Measurements from ENCODE around the gene WDR5B. TPM values are rescaled to one million over a fixed set of nuclear protein-coding genes. Genes with fewer than 3 reads are reported as not detected.

WDR5B gene
- total and polyA plus RNA-seq, 2 of the 8 experiments (the other 6 are each of a cell fraction or from before 2014, with no cell fraction given) = 1.9 to 3.5 TPM

DNA sequence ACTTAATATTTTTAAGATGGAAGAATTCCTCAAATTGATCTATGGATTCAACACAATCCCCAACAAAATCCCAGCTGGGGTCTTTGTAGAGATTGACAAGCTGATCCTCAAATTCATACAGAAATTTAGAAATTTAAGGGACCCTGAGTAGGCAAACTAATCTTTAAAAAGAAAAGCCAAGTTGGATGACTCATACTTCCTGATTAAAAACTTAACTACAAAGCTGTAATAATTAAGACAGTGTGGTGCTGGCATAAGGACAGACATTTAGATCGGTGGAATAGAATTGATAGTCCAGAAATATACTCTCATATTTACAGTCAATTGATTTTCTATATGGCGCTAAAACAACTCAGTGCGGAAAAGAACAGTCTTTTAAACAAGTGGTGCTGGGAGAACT lies 20.3 kb downstream of the WDR5B start:
- H4K91ac ChIP-seq (replicated peaks; ENCODE audit: insufficient read length, low read length) = no peak overlapping the region
- H3K36me3 ChIP-seq (ENCODE audit: control insufficient read depth in 2 of 4, insufficient read depth in 4 of 4, low read length in 3 of 4) = no peaks in the 10 kb centered on the region; a peak in 2 of 8 replicates
- H3K23ac ChIP-seq (ENCODE audit: insufficient read length) = no peak overlapping the region
- no peak overlapping the region for H3K9ac ChIP-seq (replicated peaks in 1 of 4; ENCODE audit: extremely low read depth in 1 of 4, low read depth in 3 of 4, low read length in 3 of 4)
- H4K5ac ChIP-seq (ENCODE audit: insufficient read length, low read depth, low read length) = no peak overlapping the region
- no peak overlapping the region for H3K14ac ChIP-seq (ENCODE audit: insufficient read length)
- no peak overlapping the region for H3K27ac ChIP-seq (ENCODE audit: low read depth, low read length)
- no peak overlapping the region for H3K4me2 ChIP-seq (ENCODE audit: insufficient read depth in 1 of 2, low read depth in 2 of 2, low read length in 2 of 2)
- no peak overlapping the region for H2AFZ ChIP-seq (ENCODE audit: low read length)
- no peaks in the 10 kb centered on the region for H3K4me1 ChIP-seq (replicated peaks in 1 of 4; ENCODE audit: control insufficient read depth in 3 of 4, insufficient read depth in 4 of 4, low read length in 3 of 4)
- H2BK5ac ChIP-seq (ENCODE audit: low read depth, low read length) = no peak overlapping the region
- peaks cover under 1% of the 10 kb centered on the region; the same call in 1 of the 2 replicates for H3K79me1 ChIP-seq (ENCODE audit: low read depth, low read length)
- no peak overlapping the region for H3K4ac ChIP-seq (replicated peaks; ENCODE audit: insufficient read length, low read depth, low read length)
- CTCF ChIA-PET (ENCODE audit: partially characterized antibody) = no interaction called here
- no peak overlapping the region for H2AK5ac ChIP-seq (ENCODE audit: low read depth, low read length)
- POLR2A ChIA-PET (ENCODE audit: partially characterized antibody) = no interaction called here
- 0 out of 4 replicates have a peak, but pooled peaks cover 0 to 2% of the 10 kb centered on the region in 2 experiments for H3K79me2 ChIP-seq (ENCODE audit: control insufficient read depth in 1 of 2, insufficient read depth in 2 of 2, low read length in 2 of 2)
- H4K20me1 ChIP-seq (replicated peaks in 1 of 2; ENCODE audit: control insufficient read depth in 1 of 2, insufficient read depth in 2 of 2, low read length in 2 of 2) = peaks cover 0 to 2% of the 10 kb centered on the region in 2 experiments
- no peak overlapping the region for H3K4me3 ChIP-seq (ENCODE audit: extremely low read depth in 1 of 4, insufficient read depth in 2 of 4, low read depth in 3 of 4, low read length in 4 of 4)
- H3K27me3 ChIP-seq (replicated peaks in 1 of 4; ENCODE audit: control insufficient read depth in 3 of 4, extremely low read depth in 1 of 4, insufficient read depth in 3 of 4, low read length in 3 of 4) = no peaks in the 10 kb centered on the region
- no peak overlapping the region for H2BK15ac ChIP-seq (ENCODE audit: low read length)
- H3K9me3 ChIP-seq (ENCODE audit: insufficient read depth in 2 of 2, low read depth in 1 of 2, low read length in 1 of 2) = no peaks in the 10 kb centered on the region
- WGBS, 2 experiments (ENCODE audit: extremely low coverage in 1 of 2, insufficient coverage in 1 of 2, insufficient read length in 1 of 2, insufficient replicate concordance in 2 of 2, low coverage in 1 of 2, low lambda C conversion rate in 2 of 2, missing lambda C conversion rate in 1 of 2) = 66% methylated on average over 3 of the region's 3 CpGs; no CpG with 5 or more reads in 1 of the 2 experiments
- H3K56ac ChIP-seq (replicated peaks; ENCODE audit: insufficient read length, low read depth, low read length) = no peak overlapping the region
- TF ChIP-seq JUND (IDR thresholded peaks at IDR 0.05; ENCODE audit: low read length) (no peak), TEAD4 (IDR thresholded peaks at IDR 0.05; ENCODE audit: low read depth, low read length) (no peak), SUZ12 (IDR thresholded peaks at IDR 0.05; ENCODE audit: low read length) (no peak), FOSL1 (IDR thresholded peaks at IDR 0.05; ENCODE audit: insufficient read depth, low read depth, low read length) (no peak), SIX5 (IDR thresholded peaks at IDR 0.05; ENCODE audit: low read depth, low read length) (no peak), JUN (IDR thresholded peaks at IDR 0.05; ENCODE audit: low read depth, low read length) (no peak), CTBP2 (IDR thresholded peaks at IDR 0.05; ENCODE audit: borderline replicate concordance, insufficient read depth, insufficient read length, low read length) (no peak), TAF7 (optimal IDR thresholded peaks at IDR 0.05; ENCODE audit: borderline replicate concordance, low read depth, low read length) (no peak), KDM1A (IDR thresholded peaks at IDR 0.05; ENCODE audit: borderline replicate concordance, low read length) (no peak), RAD21 (IDR thresholded peaks at IDR 0.05 in 1 of 2, conservative IDR thresholded peaks at IDR 0.05 in 1 of 2; ENCODE audit: low read depth in 2 of 2, low read length in 2 of 2) (no peak), GABPA (IDR thresholded peaks at IDR 0.05; ENCODE audit: borderline replicate concordance, insufficient read depth, low read length) (no peak), ZNF274 (IDR thresholded peaks at IDR 0.05; ENCODE audit: borderline replicate concordance, extremely low read depth, low read length) (no peak)
- TF ChIP-seq, protein P1, sequence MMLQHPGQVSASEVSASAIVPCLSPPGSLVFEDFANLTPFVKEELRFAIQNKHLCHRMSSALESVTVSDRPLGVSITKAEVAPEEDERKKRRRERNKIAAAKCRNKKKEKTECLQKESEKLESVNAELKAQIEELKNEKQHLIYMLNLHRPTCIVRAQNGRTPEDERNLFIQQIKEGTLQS (IDR thresholded peaks at IDR 0.05; ENCODE audit: insufficient read depth, low read depth, low read length) = no peak
- FAIRE-seq (no peak), DNase-seq (ENCODE audit: low read depth in 1 of 2, low spot score in 2 of 2) (no peak)
- H4K8ac ChIP-seq (ENCODE audit: extremely low read depth, insufficient read depth, low read length) = no peak overlapping the region
- H3K18ac ChIP-seq (ENCODE audit: extremely low read depth, low read length) = no peak overlapping the region
- no peak overlapping the region for H2BK120ac ChIP-seq (replicated peaks; ENCODE audit: low read depth, low read length)
- H2BK12ac ChIP-seq (ENCODE audit: low read depth, low read length) = no peak overlapping the region
- H2BK20ac ChIP-seq (ENCODE audit: low read length) = no peak overlapping the region
- H3K23me2 ChIP-seq (ENCODE audit: low read depth, low read length) = no peaks in the 10 kb centered on the region
